Omental fat pad (tissue), 4 donors: ENCODE measurements around the gene JAKMIP1. TPM values are rescaled to one million over a fixed set of nuclear protein-coding genes. Genes with fewer than 3 reads are reported as not detected.

Source experiments
- ATAC-seq: fragments of 150-250 bp; one replicate; pipeline ENCODE4 v1.9.1; 2016; ENCODE audit warnings: mild to moderate bottlenecking, moderate library complexity; ENCODE audit not compliant: low FRiP score
- DNase-seq: peaks from one replicate; pipeline ENCODE4 v3.0.0-alpha.2; 2019; ENCODE audit warnings: low spot score
- CTCF ChIP-seq, 3 donors: fragments of 450-650 bp; IDR thresholded peaks; one replicate each; pipeline ENCODE4 v1.5.1; 2016 to 2017; ENCODE audit warnings: antibody characterized with exemption in 3 of 3, mild to moderate bottlenecking in 3 of 3, moderate library complexity in 2 of 3
- total RNA-seq, 4 donors: library from RNA; depleted of rRNA; stranded (reverse); fragments of >200 nt; gene quantifications; one replicate each; pipeline ENCODE4 v1.1.0, GENCODE V29; 2016

Gene JAKMIP1
- total RNA-seq, 4 donors from 2014 or later: 0.48 to 1.0 (median 0.63) TPM; not detected in 1

DNA sequence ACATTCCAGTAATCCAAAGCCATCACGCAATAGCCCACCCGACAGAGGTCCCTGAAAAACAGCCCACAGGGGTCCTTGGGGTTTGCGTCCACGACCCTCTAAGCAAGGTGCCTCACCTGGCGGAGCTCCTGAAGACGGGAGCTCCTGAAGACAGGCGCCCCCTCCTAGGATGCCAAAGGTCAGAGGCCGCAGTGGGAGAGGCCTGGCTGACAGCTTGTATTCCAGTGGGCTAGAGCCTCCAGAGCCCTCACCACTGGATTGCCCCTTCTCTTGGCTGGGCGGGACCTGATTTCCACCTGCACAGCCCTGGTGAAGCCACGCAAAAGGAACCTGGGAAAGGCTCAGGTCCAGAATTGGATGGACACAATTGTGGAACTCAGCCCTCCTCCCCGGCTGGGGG is 39.6 kb upstream of the JAKMIP1 start:
- no peak for TF ChIP-seq CTCF (IDR thresholded peaks at IDR 0.05)
- ATAC-seq (no peak), DNase-seq (no peak)

GRCh38 chr4:6239486-6239885 is 39.1 kb upstream of the JAKMIP1 start:
- ATAC-seq (no peak), DNase-seq (no peak)
- no peak for TF ChIP-seq CTCF (IDR thresholded peaks at IDR 0.05)

GRCh38 chr4:6236816-6237390 is 36.6 kb upstream of the JAKMIP1 start:
- DNase-seq: no peak
- no peak for ATAC-seq
- TF ChIP-seq CTCF (IDR thresholded peaks at IDR 0.05): no peak

DNA sequence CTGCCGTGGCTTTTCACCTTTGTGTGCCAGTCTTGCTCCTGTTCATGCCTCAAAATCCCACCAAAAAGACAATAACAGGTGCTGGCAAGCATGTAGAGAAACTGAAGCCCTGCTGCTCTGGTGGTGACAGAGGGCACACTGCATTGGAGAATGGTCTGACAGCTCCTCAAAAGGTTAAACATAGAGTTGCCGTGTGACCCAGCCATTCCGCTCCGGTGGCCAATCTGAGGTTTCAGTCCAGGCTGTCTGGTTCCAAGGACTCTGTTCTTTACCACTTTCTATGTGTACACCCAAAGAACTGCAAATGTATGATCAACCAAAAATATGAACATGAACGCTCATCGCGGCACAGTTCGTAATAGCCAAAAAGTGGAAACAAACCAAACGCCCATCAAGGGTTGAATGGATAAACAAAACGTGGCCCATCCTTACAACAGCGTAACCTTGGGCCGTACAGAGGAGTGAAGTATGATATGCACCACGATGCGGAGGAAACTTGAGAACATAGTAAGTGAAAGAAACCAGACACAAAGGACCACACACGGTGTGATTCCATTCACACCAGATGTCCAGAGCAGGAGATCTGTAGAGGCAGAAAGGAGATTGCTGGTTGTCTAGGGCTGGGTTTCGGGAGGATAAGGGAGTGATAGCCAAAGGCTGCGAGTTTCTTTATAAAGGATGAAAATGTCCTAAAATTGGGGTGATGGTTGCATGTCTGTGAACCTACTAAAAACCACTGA is 35.7 kb upstream of the JAKMIP1 start:
- TF ChIP-seq CTCF (IDR thresholded peaks at IDR 0.05): no peak
- no peak for DNase-seq
- ATAC-seq: no peak

DNA sequence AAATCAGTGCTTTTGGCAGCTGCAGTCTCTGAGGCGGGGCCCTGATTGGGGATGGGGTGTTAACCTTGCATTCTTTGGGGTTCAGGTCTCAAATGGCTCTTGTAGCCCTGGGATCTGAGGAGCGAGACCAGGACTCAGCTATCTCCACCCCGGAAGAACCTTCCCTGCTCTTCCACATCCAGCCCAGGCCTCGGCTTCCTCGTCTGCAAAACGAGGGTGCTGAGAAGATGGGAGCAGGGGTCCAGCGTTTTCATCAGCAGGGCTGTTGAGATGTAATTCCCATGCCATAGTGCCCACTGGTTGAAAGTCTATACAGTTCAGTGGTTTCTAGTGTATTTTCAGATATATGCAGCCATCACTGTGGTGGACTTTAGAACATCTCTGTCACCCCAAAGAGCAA is 34.7 kb upstream of the JAKMIP1 start:
- TF ChIP-seq CTCF (IDR thresholded peaks at IDR 0.05): no peak
- ATAC-seq (no peak), DNase-seq (no peak)

DNA sequence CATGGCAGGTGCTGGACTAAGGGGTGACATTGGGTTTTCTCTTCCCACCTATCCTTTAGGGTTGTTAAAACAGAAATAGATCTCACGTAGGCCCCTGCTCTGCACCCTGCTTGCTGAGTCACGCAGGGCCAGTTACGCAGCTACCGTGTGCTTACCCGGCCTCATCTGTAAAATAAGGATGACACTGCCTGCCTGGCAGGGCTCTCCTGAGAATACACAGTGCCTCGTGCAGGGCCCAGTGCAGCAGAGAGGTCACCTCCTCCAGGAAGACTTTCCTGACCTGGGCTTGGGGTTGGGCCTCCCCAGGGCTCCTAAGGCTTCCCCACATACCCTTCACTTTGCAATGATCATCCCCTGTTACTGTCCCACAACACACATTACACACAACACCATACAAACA is 33.6 kb upstream of the JAKMIP1 start:
- TF ChIP-seq CTCF (IDR thresholded peaks at IDR 0.05): no peak
- DNase-seq: no peak
- no peak for ATAC-seq
